Smooth muscle cell (in vitro differentiated cells): ENCODE measurements around the gene ANKDD1B. TPM values are rescaled to one million over a fixed set of nuclear protein-coding genes. Genes with fewer than 3 reads are reported as not detected.
"Not testable (repeated sequence)": the region's sequence is repeated elsewhere in the genome, so short reads cannot be mapped to it uniquely, and the experiment has no call there.

ENCODE experiments used
- DNase-seq: peaks from one replicate; lab custom pipeline; 2025; ENCODE audit not compliant: unreplicated experiment; lab: John Stamatoyannopoulos, UW
- H2AFZ ChIP-seq: fragments of 200-600 bp; sonication (generic); 2 replicates; pipeline ENCODE4 v1.6.0; 2016; ENCODE audit warnings: antibody characterized with exemption, low read depth, mild to moderate bottlenecking
- H3F3A ChIP-seq: fragments of 200-600 bp; sonication (generic); 2 replicates; pipeline ENCODE4 v1.6.0; 2017; ENCODE audit warnings: antibody characterized with exemption, low read depth
- H3K27ac ChIP-seq: fragments of 200-600 bp; sonication (generic); 2 replicates; pipeline ENCODE4 v1.5.1; 2016; ENCODE audit warnings: low read depth, mild to moderate bottlenecking
- H3K27me3 ChIP-seq: fragments of 200-600 bp; sonication (generic); 2 replicates; pipeline ENCODE4 v1.6.1; 2016; ENCODE audit warnings: low read depth, mild to moderate bottlenecking
- H3K36me3 ChIP-seq: fragments of 200-600 bp; sonication (generic); 2 replicates; pipeline ENCODE4 v1.5.1; 2016; ENCODE audit warnings: low read depth
- H3K4me1 ChIP-seq: fragments of 200-600 bp; sonication (generic); 2 replicates; pipeline ENCODE4 v1.5.1; 2016; ENCODE audit warnings: low read depth
- H3K4me2 ChIP-seq: fragments of 200-600 bp; sonication (generic); 2 replicates; pipeline ENCODE4 v1.6.0; 2016; ENCODE audit warnings: mild to moderate bottlenecking
- H3K4me3 ChIP-seq: fragments of 200-600 bp; sonication (generic); 2 replicates; pipeline ENCODE4 v1.5.1; 2016; ENCODE audit warnings: mild to moderate bottlenecking
- H3K79me2 ChIP-seq: fragments of 200-600 bp; sonication (generic); 2 replicates; pipeline ENCODE4 v1.6.0; 2016; ENCODE audit warnings: low read depth, mild to moderate bottlenecking
- H3K9ac ChIP-seq: fragments of 200-600 bp; sonication (generic); 2 replicates; pipeline ENCODE4 v1.6.0; 2016; ENCODE audit warnings: low read depth
- H3K9me3 ChIP-seq: fragments of 200-600 bp; sonication (generic); replicated peaks from 2 replicates; pipeline ENCODE4 v1.5.1; 2016; ENCODE audit warnings: low read depth
- H4K20me1 ChIP-seq: fragments of 200-600 bp; sonication (generic); 2 replicates; pipeline ENCODE4 v1.6.0; 2016; ENCODE audit warnings: low read depth
- CTCF ChIP-seq: fragments of 200-600 bp; sonication (generic); IDR thresholded peaks from 2 replicates; pipeline ENCODE4 v1.5.1; 2017; ENCODE audit warnings: borderline replicate concordance, mild to moderate bottlenecking, antibody characterized with exemption; ENCODE audit not compliant: insufficient read depth, poor library complexity, severe bottlenecking
- WGBS: methylation state at CpG from one replicate; pipeline ENCODE4 v1.1.7; 2016; ENCODE audit warnings: low lambda C conversion rate; 5-methylcytosine and 5-hydroxymethylcytosine counted together
- polyA plus RNA-seq: library from polyadenylated mRNA; unstranded; fragments of >200 nt; fragmentation: Nextera tagmentation; extraction: Ambion mirVana; gene quantifications from 2 replicates; pipeline ENCODE4 v1.2.1, GENCODE V29; 2016
- total RNA-seq: library from RNA; depleted of rRNA; stranded (reverse); fragments of >200 nt; gene quantifications from 2 replicates; pipeline ENCODE4 v1.2.3, GENCODE V29; 2014

Gene ANKDD1B
- total RNA-seq (0.18 and 0.31 TPM in 2 replicates), polyA plus RNA-seq (0.47 TPM in 1 of 2 replicates, not detected in the other)

GRCh38 chr5:75611311-75612225 lies at the start of gene ANKDD1B:
Gene ANKDD1B, plus strand, starts transcription at chr5:75611453. Its CDS starts 182 bp downstream, at chr5:75611635.
- H4K20me1 ChIP-seq: no peaks in the 10 kb centered on the region
- H3K9me3 ChIP-seq: no peaks in the 10 kb centered on the region
- H3K4me1 ChIP-seq: peaks cover 7% of the 10 kb centered on the region
- H2AFZ ChIP-seq: peak within 1 kb of the TSS; percentile 44
- no peaks in the 10 kb centered on the region for H3K79me2 ChIP-seq
- peaks cover 3% of the 10 kb centered on the region for H3F3A ChIP-seq
- no peak within 1 kb of the TSS for H3K27ac ChIP-seq
- peak within 1 kb of the TSS; percentile 94 for H3K4me2 ChIP-seq
- H3K36me3 ChIP-seq: no peaks in the 10 kb centered on the region
- WGBS: 5% methylated on average over 50 of the region's 52 CpGs
- H3K4me3 ChIP-seq: peak within 1 kb of the TSS; percentile 59
- no peak for TF ChIP-seq CTCF
- DNase-seq: no peak
- peak within 1 kb of the TSS; percentile 44 for H3K9ac ChIP-seq
- no peaks in the 10 kb centered on the region for H3K27me3 ChIP-seq

- peak overlapping the region; percentile 80 for H3K27ac ChIP-seq
- peaks cover 46% of the 10 kb centered on the region for H3K79me2 ChIP-seq
- H3K4me3 ChIP-seq, DNase-seq, H3K27me3 ChIP-seq, H2AFZ ChIP-seq, H3K9me3 ChIP-seq, H3K36me3 ChIP-seq: not testable (repeated sequence)
- peaks cover 14% of the 10 kb centered on the region for H3K4me1 ChIP-seq
- peak overlapping the region; percentile 49 for H3K9ac ChIP-seq
- H3F3A ChIP-seq: peaks cover 25% of the 10 kb centered on the region
- WGBS: 69% methylated on average over 15 of the region's 15 CpGs
- peaks cover 22% of the 10 kb centered on the region for H4K20me1 ChIP-seq
- peak overlapping the region; percentile 67 for H3K4me2 ChIP-seq
These were observed 45.1 kb upstream of the ANKDD1B start for GRCh38 chr5:75565991-75566709.

GRCh38 chr5:75566710-75567309 lies 44.4 kb upstream of the ANKDD1B start:
- H4K20me1 ChIP-seq: peaks cover 22% of the 10 kb centered on the region
- no peaks in the 10 kb centered on the region for H3K36me3 ChIP-seq
- H3K27me3 ChIP-seq: no peaks in the 10 kb centered on the region
- H3K79me2 ChIP-seq: peaks cover 39% of the 10 kb centered on the region
- DNase-seq: no peak
- TF ChIP-seq CTCF: no peak
- H3K27ac ChIP-seq: peak overlapping the region; percentile 80
- 39% methylated on average over 6 of the region's 6 CpGs for WGBS
- no peak overlapping the region for H3K4me3 ChIP-seq
- H3F3A ChIP-seq: peaks cover 25% of the 10 kb centered on the region
- peak overlapping the region; percentile 49 for H3K9ac ChIP-seq
- no peak overlapping the region for H2AFZ ChIP-seq
- peaks cover 14% of the 10 kb centered on the region for H3K4me1 ChIP-seq
- H3K4me2 ChIP-seq: peak overlapping the region; percentile 67
- H3K9me3 ChIP-seq: no peaks in the 10 kb centered on the region

GRCh38 chr5:75567710-75568109 lies 43.5 kb upstream of the ANKDD1B start:
- TF ChIP-seq CTCF: no peak
- Histone ChIP-seq H3K79me2 (peaks cover 30% of the 10 kb centered on the region), H3K4me3 (no peak overlapping the region), H2AFZ (no peak overlapping the region), H3K9ac (peak overlapping the region; percentile 24), H3K27ac (peak overlapping the region; percentile 80), H4K20me1 (peaks cover 22% of the 10 kb centered on the region), H3K36me3 (no peaks in the 10 kb centered on the region), H3K9me3 (no peaks in the 10 kb centered on the region), H3F3A (peaks cover 25% of the 10 kb centered on the region), H3K4me2 (peak overlapping the region; percentile 67), H3K27me3 (no peaks in the 10 kb centered on the region), H3K4me1 (peaks cover 14% of the 10 kb centered on the region)
- 17% methylated on average over 2 of the region's 2 CpGs for WGBS
- DNase-seq: no peak
